Right cardiac atrium (tissue), 5 donors: ENCODE measurements around the gene ITPKC. TPM values are rescaled to one million over a fixed set of nuclear protein-coding genes. Genes with fewer than 3 reads are reported as not detected.

ENCODE experiments used
- ATAC-seq, 2 donors: fragments of 200-7000 bp; cut with Tn5 transposase; one replicate each; pipeline versions ENCODE4 v1.8.0 to v1.9.1; 2020; ENCODE audit warnings: moderate library complexity in 2 of 2, mild to moderate bottlenecking in 1 of 2
- DNase-seq, 3 donors: peaks; one replicate each; pipeline ENCODE4 v3.0.0-alpha.2; 2020
- H3K27ac ChIP-seq: one replicate; pipeline ENCODE4 v1.5.1; 2013; ENCODE audit warnings: mild to moderate bottlenecking, low read length, control low read depth, moderate library complexity
- H3K27me3 ChIP-seq: one replicate; pipeline ENCODE4 v1.6.1; 2013; ENCODE audit not compliant: control insufficient read depth, insufficient read depth
- H3K4me1 ChIP-seq: one replicate; pipeline ENCODE4 v1.6.1; 2013; ENCODE audit warnings: low read length; ENCODE audit not compliant: control insufficient read depth, insufficient read depth
- H3K4me3 ChIP-seq: one replicate; pipeline ENCODE4 v1.5.1; 2013; ENCODE audit warnings: low read length, control low read depth
- H3K9me3 ChIP-seq: one replicate; pipeline ENCODE4 v1.6.1; 2013; ENCODE audit warnings: low read length; ENCODE audit not compliant: control insufficient read depth
- WGBS: extraction: QIAGEN DNeasy Blood & Tissue Kit; methylation state at CpG from one replicate; pipeline ENCODE4 v1.1.7; 2013; 5-methylcytosine and 5-hydroxymethylcytosine counted together
- intact Hi-C, 4 donors: fragments of 100-400 bp; cut with DNase I; formaldehyde crosslinking; loops; one replicate each; pipeline versions ENCODE4 v1.11.0 to v1.14.0; 2022 to 2023
- polyA plus RNA-seq: library from polyadenylated mRNA; stranded (reverse); fragments of 200-250 nt; gene quantifications from one replicate; pipeline ENCODE4 v1.2.3, GENCODE V29; 2013
- total RNA-seq, 4 donors: library from RNA; stranded (reverse); fragmentation: NEBNext Ultra II Directional; extraction: Animal tissue kit (Norgen Biotek cat#: 25700); gene quantifications; one replicate each; pipeline ENCODE4 v1.2.1, GENCODE V29; 2021
- donor health status: healthy with polysubstance abuse.
- donor health status: DM: no; HTN: yes; CAD: no.
- donor health status: DM: no; HTN: no; CAD: no.
- donor health status: DM: no; HTN: yes; CAD: no; lungs with severe emphysema.
- donor health status: DM: yes; HTN: yes; CAD: no.

ITPKC gene
- total and polyA plus RNA-seq, 5 donors, result 7.6 to 15.8 (median 12.4) TPM

DNA sequence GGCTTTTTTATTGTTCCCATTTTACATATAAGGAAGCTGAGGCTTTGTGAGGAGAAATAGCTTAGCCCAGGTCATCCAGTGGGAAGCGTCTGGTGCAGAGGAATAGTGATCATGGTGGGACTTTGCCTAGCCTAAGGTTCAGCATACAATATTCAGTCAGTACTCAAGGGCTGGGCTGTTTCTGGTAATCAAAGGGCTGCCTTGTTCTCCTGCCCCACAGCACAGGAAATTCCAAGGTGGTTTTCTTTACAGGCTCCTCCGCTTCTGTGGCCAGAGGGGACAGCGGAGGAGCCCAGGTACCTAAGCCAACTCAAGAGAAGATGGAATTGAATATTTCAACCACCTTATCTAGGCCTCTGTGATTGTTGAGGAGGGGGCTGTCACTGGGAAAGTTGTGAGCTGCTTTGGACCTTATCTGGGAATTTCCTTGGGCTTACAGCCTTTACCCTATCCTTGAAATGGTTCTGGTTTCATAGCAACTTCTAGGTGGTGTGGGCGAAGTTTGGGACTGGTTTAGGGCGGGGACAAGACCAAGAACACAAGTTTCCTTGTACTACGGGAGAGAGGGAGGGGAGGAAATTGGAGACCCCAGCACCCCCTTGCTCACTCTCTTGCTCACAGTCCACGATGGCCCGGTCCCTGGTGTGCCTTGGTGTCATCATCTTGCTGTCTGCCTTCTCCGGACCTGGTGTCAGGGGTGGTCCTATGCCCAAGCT lies 58.2 kb downstream of the ITPKC start, which contains the start of gene MIA:
MIA (plus strand) TSS at position 606 of the 716 bp plus-strand sequence; CDS start at position 628, 22 bp downstream.
- H3K4me3 ChIP-seq, result no peak within 1 kb of the TSS
- DNase-seq (no peak), ATAC-seq (no peak)
- no peak within 1 kb of the TSS for H3K27ac ChIP-seq
- intact Hi-C loops, result no loop called here
- H3K27me3 ChIP-seq, result no peaks in the 10 kb centered on the region
- H3K9me3 ChIP-seq, result no peaks in the 10 kb centered on the region
- 83% methylated on average over 9 of the region's 9 CpGs for WGBS
- peaks cover 4% of the 10 kb centered on the region for H3K4me1 ChIP-seq

DNA sequence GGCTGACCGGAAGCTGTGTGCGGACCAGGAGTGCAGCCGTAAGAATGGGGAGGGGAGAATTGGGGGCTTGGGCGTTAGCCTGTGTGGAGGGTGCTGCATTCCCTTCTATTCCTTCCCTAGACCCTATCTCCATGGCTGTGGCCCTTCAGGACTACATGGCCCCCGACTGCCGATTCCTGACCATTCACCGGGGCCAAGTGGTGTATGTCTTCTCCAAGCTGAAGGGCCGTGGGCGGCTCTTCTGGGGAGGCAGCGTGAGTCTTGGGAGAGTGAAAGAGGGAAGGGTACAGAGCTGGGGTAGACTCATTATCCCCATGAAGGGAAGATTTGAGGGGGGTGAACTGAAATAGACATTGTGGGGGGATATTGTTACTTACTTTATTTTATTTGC lies 58.7 kb downstream of the ITPKC start:
- H3K27ac ChIP-seq, result no peak overlapping the region
- peaks cover 4% of the 10 kb centered on the region for H3K4me1 ChIP-seq
- ATAC-seq (no peak), DNase-seq (peak in 2 of 3 donors; percentile 39 to 57)
- H3K4me3 ChIP-seq, result no peak overlapping the region
- no peaks in the 10 kb centered on the region for H3K9me3 ChIP-seq
- WGBS, result 88% methylated on average over 10 of the region's 10 CpGs
- H3K27me3 ChIP-seq, result no peaks in the 10 kb centered on the region
- intact Hi-C loops, result no loop called here

DNA sequence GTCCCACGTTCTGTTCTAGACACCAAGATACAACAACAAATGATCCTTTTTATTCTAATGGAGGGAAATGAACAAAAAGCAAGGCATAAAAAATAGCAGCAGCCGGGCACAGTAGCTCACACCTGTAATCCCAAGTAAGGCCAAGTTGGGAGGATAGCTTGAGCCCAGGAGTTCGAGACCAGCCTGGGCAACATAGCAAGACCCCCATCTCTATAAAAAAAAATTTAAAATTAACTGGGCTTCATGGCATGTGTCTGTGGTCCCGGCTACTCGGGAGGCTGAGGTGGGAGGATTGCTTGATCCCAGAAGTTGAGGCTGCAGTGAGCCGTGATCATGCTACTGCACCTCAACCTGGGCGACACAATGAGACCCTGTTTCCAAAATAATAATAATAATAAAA lies 59.5 kb downstream of the ITPKC start:
- DNase-seq, result peak in 1 of 3 donors; percentile 11
- Histone ChIP-seq H3K9me3 (no peaks in the 10 kb centered on the region), H3K27me3 (no peaks in the 10 kb centered on the region), H3K4me3 (no peak overlapping the region), H3K4me1 (peaks cover 4% of the 10 kb centered on the region), H3K27ac (no peak overlapping the region)
- intact Hi-C loops, result no loop called here
- ATAC-seq, result no peak
- 79% methylated on average over 7 of the region's 7 CpGs for WGBS

DNA sequence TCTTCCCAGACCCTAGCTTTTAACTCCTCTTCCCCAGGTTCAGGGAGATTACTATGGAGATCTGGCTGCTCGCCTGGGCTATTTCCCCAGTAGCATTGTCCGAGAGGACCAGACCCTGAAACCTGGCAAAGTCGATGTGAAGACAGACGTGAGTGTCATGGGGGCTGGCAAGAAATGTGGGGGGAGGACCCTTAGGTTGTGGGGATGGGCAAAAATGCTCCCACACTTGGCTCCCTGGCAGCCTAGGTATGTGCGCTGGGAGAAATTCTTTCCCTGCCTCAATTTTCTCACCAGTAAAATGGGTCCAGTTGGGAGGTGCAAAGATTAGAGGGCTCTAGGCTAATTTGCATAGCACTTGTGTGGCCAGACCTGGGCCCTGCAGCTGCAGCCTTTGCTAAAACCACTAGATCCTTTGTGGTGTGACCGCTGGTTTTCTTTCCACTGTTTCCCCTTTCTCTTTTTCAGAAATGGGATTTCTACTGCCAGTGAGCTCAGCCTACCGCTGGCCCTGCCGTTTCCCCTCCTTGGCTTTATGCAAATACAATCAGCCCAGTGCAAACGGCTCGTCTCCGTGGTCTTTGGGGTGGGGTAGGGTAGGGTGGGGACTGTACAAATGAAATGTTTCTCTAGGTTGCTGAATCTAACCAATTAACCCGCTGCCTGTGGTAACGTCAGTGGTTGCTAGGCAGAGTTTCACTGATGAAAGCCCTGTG lies 60.2 kb downstream of the ITPKC start:
- no peaks in the 10 kb centered on the region for H3K27me3 ChIP-seq
- intact Hi-C loops, result no loop called here
- WGBS, result 12% methylated on average over 13 of the region's 13 CpGs

DNA sequence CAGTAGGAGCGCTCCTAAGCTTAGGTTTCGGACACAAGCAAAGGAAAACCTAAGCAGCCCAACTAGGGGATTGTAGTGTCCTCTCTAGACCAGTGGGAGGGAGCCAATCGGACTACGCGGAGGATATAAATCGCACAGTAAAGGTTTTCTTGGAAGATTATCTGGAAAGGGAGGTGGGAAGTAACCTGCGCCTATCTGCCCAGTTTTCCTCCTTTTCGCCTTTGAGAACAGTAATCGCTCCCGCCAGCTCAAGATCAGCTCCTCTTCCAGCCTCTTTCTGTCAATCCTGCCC lies 60.7 kb downstream of the ITPKC start:
- DNase-seq, result no peak
- intact Hi-C loops, result no loop called here
- WGBS, result under 1% methylated on average over 10 of the region's 10 CpGs

More for the DNA sequence above, 60.2 kb downstream of the ITPKC start:
- peaks cover 4% of the 10 kb centered on the region for H3K4me1 ChIP-seq
- peak overlapping the region; percentile 99 for H3K27ac ChIP-seq
- peak; percentile 83 to 92 (median 90) for DNase-seq
- peak; percentile 88 to 89 for ATAC-seq
- H3K4me3 ChIP-seq, result peak overlapping the region; percentile 65
- no peaks in the 10 kb centered on the region for H3K9me3 ChIP-seq

DNA sequence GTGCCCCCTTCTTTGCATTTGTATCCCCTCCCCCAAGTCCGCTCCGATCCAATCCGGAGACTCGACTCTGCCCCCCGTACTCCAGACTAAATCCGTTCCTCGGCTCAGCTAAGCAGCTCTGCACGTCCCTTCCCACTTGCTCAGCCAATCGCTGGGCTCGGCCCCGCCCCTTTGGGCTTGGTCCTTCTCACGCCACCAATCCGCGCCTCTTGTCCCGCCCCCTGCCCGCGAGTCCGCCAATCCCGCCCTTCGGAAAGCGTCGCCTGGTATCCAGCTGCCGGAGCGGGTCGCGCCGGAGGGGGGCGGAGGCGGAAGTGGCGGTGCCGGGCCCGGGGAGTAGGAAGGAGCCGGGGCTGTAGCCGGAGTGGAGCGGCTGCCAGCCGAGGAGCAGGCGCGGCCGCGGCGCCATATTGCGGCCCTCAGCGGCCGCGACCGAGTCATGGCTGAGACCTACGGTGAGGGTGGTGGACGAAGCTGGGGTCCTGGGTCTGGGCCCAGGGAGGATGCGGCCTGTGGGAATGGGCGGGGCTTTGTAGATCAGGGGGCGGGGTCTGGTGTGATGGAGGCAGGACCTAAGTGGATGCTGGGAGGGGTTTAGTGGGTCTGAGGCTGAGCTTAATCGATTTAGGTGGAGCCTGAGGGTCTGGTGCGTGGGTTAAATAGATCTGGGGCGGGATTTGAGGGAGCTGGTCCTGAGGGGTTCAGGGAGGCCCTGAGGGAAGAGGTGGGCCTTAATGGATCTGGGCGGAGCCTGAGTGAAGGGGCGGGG lies 61.2 kb downstream of the ITPKC start, which contains the start of gene RAB4B:
RAB4B (plus strand) TSS at position 311 of the 769 bp plus-strand sequence; CDS start at position 440, 129 bp downstream.
- peak; percentile 100 for DNase-seq
- intact Hi-C loops, result no loop called here
- peak; percentile 97 for ATAC-seq
- Histone ChIP-seq H3K4me3 (peak within 1 kb of the TSS; percentile 75), H3K9me3 (no peaks in the 10 kb centered on the region), H3K4me1 (peaks cover 4% of the 10 kb centered on the region), H3K27me3 (no peaks in the 10 kb centered on the region), H3K27ac (peak within 1 kb of the TSS; percentile 99)
- under 1% methylated on average over 56 of the region's 56 CpGs for WGBS

More for the DNA sequence above, 60.7 kb downstream of the ITPKC start:
- Histone ChIP-seq H3K4me1 (peaks cover 4% of the 10 kb centered on the region), H3K4me3 (peak overlapping the region; percentile 65), H3K27ac (peak overlapping the region; percentile 99), H3K9me3 (no peaks in the 10 kb centered on the region), H3K27me3 (no peaks in the 10 kb centered on the region)
- no peak for ATAC-seq

DNA sequence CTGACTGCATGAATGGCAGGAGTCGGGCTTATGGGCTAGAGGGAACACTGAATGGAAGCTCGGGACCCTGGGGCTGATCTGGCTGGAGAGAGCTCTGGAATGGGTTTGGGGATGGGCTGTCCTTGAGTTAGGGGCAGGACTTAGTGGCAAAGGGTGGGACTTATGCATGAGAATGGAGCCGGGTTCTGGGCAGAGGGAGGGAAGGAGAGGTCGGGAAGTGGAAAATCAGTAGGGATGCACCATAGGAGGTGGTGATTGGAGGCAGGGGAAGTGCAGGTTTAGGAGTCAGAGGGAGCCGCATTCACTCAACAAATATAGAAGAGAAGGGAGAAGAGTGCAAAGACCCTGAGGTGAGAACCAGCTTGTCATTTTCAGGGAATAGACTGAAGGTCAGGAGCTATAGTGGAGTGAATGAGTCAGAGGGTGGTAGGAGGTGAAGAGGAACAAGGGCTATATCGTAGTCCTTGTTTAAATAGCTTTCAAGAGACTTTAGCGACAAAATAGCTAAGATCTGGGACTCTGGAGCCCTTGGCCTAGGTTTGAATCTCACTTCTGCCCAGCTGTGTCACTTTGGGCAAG lies 61.9 kb downstream of the ITPKC start:
- peaks cover 4% of the 10 kb centered on the region for H3K4me1 ChIP-seq
- H3K27ac ChIP-seq, result peak overlapping the region; percentile 96
- intact Hi-C loops, result no loop called here
- H3K4me3 ChIP-seq, result peak overlapping the region; percentile 75
- DNase-seq, result no peak
- 9% methylated on average over 7 of the region's 7 CpGs for WGBS
- no peaks in the 10 kb centered on the region for H3K27me3 ChIP-seq
- no peaks in the 10 kb centered on the region for H3K9me3 ChIP-seq
- no peak for ATAC-seq

DNA sequence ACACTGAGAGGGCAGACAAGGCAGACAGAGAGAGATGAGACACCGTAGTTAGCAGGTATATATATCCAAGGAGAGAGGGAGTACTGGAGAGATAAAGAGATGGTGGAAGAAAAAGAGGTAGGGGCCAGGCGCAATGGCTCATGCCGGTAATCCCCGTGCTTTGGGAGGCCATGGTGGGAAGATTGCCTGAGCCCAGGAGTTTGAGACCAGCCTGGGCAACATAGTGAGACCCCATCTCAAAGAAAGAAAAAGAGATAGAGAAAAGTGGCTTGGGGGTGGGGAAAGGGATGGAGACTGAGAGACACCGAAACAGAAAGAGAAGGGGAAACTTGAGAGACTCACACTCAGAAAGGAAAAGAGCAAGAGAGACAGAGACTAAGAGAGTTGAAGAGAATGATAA lies 63.7 kb downstream of the ITPKC start:
- WGBS, result 96% methylated on average over 5 of the region's 5 CpGs
- intact Hi-C loops, result no loop called here
- ATAC-seq (no peak), DNase-seq (no peak)
- Histone ChIP-seq H3K27ac (no peak overlapping the region), H3K4me1 (peaks cover 4% of the 10 kb centered on the region), H3K27me3 (no peaks in the 10 kb centered on the region), H3K9me3 (no peaks in the 10 kb centered on the region), H3K4me3 (no peak overlapping the region)

DNA sequence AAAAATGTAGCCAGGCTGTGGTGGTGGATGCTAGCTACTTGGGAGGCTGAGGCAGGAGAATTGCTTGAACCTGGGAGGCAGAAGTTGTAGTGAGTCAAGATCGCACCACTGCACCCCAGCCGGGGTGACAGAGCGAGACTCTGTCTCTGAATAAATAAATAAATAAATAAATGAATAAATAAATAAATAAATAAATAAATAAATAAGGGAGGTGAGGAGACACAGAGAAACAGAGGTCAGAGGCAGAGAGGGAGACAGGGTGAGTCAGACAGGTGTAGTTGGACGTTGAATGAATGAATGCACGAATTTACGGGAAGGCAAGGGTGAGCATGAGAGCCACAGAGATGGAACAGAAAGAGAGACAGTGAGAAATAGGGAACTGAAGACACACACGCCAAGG lies 64.2 kb downstream of the ITPKC start:
- no peaks in the 10 kb centered on the region for H3K27me3 ChIP-seq
- WGBS, result 94% methylated on average over 7 of the region's 7 CpGs
- ATAC-seq (no peak), DNase-seq (peak in 1 of 3 donors; percentile 7)
- H3K9me3 ChIP-seq, result no peaks in the 10 kb centered on the region
- H3K27ac ChIP-seq, result no peak overlapping the region
- intact Hi-C loops, result no loop called here
- H3K4me1 ChIP-seq, result peaks cover 4% of the 10 kb centered on the region
- no peak overlapping the region for H3K4me3 ChIP-seq

DNA sequence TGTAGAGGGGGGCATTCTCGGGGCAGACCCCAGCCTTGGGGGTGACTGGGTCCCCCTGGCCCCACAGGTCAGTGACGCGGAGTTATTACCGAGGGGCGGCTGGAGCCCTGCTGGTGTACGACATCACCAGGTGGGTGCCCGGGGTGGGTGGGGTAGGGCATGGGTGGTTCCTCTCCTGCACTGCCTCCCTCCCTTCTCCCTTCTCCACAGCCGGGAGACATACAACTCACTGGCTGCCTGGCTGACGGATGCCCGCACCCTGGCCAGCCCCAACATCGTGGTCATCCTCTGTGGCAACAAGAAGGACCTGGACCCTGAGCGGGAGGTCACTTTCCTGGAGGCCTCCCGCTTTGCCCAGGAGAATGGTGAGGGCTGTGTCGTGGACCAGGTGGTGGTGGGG lies 66.8 kb downstream of the ITPKC start:
- intact Hi-C loops, result no loop called here
- no peak for ATAC-seq
- H3K4me1 ChIP-seq, result peaks cover 4% of the 10 kb centered on the region
- H3K4me3 ChIP-seq, result no peak overlapping the region
- peak in 1 of 3 donors; percentile 19 for DNase-seq
- 94% methylated on average over 14 of the region's 14 CpGs for WGBS
- no peaks in the 10 kb centered on the region for H3K27me3 ChIP-seq
- no peaks in the 10 kb centered on the region for H3K9me3 ChIP-seq
- no peak overlapping the region for H3K27ac ChIP-seq
